Measurements from ENCODE around the gene NTNG1.

DNA sequence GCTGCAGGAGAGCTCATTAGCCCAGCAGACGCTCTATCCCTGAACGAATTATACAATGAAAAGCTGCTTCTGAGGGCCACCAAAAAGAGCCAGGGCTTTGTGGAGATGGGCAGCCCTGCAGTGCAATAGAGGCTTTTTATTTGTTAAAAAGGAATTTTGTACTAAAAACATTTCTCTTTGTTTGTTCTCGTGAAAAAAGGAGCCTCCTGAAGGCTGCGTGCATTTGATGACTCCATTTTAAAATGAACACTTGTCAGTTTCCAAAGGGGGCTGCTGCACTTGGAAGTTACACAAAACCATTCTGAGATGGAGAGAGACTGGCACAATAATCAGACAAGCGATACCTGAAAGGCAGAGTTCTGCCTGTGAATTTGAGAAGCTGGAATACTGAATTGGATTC lies 202.8 kb downstream of the NTNG1 start:
- TF ChIP-seq EZH2 (optimal IDR thresholded peaks at IDR 0.05; ENCODE audit: low read depth, low read length) (no peak), EZH2phosphoT487 (IDR thresholded peaks at IDR 0.05; ENCODE audit: low read length) (no peak)
- TF ChIP-seq, protein P1, sequence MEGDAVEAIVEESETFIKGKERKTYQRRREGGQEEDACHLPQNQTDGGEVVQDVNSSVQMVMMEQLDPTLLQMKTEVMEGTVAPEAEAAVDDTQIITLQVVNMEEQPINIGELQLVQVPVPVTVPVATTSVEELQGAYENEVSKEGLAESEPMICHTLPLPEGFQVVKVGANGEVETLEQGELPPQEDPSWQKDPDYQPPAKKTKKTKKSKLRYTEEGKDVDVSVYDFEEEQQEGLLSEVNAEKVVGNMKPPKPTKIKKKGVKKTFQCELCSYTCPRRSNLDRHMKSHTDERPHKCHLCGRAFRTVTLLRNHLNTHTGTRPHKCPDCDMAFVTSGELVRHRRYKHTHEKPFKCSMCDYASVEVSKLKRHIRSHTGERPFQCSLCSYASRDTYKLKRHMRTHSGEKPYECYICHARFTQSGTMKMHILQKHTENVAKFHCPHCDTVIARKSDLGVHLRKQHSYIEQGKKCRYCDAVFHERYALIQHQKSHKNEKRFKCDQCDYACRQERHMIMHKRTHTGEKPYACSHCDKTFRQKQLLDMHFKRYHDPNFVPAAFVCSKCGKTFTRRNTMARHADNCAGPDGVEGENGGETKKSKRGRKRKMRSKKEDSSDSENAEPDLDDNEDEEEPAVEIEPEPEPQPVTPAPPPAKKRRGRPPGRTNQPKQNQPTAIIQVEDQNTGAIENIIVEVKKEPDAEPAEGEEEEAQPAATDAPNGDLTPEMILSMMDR (IDR thresholded peaks at IDR 0.05; ENCODE audit: low read length), result no peak

Data from MM.1S (cell line).